Epithelial cell of prostate (primary cell): ENCODE results near the gene SLC26A8.

ENCODE experiments used
- DNase-seq: peaks from one replicate; pipeline ENCODE4 v3.0.0-alpha.2; 2011; ENCODE audit warnings: low read depth, low spot score
- H3K27ac ChIP-seq: fragments of 450-650 bp; 2 replicates; pipeline ENCODE4 v1.5.1; 2017; ENCODE audit warnings: mild to moderate bottlenecking

The SLC26A8 gene, protein sequence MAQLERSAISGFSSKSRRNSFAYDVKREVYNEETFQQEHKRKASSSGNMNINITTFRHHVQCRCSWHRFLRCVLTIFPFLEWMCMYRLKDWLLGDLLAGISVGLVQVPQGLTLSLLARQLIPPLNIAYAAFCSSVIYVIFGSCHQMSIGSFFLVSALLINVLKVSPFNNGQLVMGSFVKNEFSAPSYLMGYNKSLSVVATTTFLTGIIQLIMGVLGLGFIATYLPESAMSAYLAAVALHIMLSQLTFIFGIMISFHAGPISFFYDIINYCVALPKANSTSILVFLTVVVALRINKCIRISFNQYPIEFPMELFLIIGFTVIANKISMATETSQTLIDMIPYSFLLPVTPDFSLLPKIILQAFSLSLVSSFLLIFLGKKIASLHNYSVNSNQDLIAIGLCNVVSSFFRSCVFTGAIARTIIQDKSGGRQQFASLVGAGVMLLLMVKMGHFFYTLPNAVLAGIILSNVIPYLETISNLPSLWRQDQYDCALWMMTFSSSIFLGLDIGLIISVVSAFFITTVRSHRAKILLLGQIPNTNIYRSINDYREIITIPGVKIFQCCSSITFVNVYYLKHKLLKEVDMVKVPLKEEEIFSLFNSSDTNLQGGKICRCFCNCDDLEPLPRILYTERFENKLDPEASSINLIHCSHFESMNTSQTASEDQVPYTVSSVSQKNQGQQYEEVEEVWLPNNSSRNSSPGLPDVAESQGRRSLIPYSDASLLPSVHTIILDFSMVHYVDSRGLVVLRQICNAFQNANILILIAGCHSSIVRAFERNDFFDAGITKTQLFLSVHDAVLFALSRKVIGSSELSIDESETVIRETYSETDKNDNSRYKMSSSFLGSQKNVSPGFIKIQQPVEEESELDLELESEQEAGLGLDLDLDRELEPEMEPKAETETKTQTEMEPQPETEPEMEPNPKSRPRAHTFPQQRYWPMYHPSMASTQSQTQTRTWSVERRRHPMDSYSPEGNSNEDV

DNA sequence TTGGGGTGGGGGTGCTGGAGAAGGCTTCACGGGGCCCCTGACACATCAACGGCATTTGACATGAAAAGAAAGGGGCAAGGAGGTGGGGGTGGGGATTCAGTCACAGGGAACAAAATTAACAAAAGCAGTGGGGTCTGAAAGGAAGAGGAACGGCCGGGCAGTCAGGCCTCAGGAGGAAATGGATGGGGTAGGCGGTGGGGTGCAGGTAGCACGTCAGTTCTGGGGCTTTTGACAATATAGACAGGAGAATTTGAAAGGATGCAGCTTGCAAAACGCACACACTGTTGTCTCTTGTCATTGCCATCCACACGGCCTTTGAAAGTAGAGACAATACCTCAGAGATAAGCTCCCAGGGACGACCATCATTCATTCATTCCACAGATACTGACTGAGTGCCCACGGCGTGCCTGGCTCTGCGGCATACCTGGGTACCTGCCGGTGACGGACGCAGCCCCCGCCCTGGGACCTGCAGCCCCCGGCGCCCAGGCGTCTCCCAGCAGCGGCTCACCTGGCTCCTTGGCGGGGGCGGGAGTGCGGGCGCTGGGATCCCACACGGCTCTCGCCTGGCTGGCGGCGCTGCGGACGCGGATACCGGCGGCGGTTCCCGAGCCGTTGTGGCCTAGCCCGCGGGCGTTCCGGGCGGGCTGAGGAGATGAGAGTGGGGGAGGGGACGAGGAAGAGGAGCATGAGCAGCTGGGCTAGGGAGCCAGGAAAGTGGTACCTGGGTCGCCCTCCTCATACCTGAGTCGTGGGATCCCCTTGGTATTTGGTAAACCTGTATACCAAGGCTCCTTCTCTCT is at the start of gene SLC26A8:
TSS of gene SLC26A8 (minus strand) at position 646 of the 800 bp plus-strand sequence. CDS start 4,934 bp downstream, outside the sequence.
- no peak for DNase-seq
- H3K27ac ChIP-seq = no peak within 1 kb of the TSS

DNA sequence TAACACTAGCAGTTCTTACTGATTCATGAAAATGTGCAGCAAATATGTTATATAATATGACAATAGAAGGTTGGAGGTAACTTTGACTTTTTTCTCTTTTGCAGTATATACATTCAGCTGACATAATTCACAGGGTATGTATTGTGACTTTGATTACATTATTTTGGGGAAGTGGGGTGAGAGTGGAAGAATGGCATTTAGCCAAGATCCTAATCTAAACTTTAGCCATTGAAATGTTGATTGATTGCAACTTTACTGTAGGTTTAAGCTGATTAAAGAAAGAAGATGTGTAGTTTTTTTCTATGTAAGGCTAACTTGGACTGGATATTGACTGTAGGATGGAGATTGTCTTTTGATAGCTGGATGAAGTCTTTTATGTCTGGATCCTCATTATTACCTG is 49.1 kb upstream of the SLC26A8 start:
- no peak overlapping the region for H3K27ac ChIP-seq
- DNase-seq = no peak

DNA sequence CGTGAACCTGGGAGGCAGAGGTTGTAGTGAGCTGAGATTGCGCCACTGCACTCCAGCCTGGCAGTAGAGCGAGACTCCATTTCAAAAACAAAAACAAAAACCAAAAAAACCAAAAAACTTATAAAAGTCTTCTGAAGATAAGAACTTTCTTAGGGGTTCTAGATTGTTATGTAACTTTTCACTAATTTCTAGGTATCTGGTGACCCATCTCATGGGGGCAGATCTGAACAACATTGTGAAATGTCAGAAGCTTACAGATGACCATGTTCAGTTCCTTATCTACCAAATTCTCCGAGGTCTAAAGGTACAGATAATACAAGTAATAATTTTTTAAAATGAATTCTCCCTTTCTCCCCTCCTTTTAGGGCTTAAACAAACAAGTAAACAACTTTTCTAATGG is 48.2 kb upstream of the SLC26A8 start:
- DNase-seq = no peak

DNA sequence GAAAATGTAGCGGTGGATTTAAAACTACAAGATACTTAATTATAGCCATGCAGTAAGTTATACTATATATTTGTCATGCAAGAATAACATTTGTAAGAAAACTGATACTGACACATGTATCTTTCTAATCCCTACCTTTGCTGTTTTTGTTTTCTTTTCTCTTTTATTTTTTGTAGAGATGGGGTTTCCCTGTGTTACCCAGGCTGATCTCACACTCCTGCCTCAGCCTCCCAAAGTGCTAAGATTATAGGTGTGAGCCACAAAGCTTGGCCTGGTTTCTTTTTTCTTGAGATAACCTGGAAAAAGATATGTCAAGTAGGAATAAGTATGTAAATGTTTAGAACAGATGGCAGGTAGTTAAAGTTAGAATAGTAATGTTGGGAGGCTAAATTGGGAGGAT is 47.3 kb upstream of the SLC26A8 start:
- no peak overlapping the region for H3K27ac ChIP-seq
- no peak for DNase-seq

More for the DNA sequence above, 48.2 kb upstream of the SLC26A8 start:
- no peak overlapping the region for H3K27ac ChIP-seq

DNA sequence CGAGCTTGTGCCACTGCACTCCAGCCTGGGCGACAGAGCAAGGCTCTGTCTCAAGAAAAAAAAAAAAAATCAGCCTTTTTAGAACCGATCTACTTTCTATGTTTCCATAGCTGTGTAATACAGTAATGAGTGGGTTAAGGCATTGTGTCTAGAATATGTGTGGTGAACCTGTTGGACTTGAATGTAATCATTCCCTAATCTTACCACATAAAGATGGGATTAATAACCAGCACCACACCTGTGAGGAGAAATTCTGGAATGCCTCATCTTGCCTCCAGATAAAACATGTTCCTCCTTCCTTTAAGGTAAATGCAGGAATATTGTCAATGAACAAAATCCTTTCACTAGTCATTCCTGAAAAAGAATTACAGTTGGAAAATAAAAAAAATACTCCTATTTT is 46.8 kb upstream of the SLC26A8 start:
- no peak for DNase-seq
- H3K27ac ChIP-seq = no peak overlapping the region

DNA sequence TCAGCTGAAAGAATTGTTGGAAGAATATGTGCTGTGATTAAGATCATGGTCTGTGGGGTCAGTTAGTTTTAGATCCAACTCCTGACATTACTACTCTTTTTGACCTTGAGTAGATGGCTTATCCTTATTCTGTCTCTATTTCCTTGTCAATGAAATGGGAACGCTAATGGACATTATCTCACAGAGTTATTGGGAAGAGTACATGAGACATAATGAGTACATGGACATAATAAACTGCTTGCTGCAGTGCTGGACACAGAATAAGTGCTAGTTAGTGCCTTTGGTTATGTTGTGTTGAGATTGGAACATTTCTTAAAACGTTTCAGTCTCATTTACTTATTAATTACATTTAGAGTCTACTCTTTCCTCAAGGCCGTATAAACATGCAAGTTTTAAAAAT is 45.8 kb upstream of the SLC26A8 start:
- DNase-seq = no peak
- no peak overlapping the region for H3K27ac ChIP-seq

DNA sequence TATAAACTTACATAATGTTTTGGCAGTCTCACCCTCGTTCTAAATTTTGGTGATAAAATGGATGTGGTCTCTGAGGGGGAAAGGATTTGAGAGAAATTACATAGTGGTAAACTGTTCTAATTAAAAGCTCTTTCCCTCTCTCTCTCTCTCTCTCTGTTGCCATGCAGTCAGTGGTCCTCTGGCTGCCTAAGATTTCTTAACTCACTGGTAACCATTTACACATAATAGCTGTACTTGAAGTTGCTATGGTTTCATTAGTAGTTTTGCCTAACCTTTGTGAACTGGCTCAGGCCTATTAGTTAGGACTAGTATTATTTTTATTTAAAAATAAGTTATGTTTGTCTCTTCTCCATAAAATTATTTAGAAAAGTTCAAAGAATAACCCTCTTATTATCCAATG is 45.1 kb upstream of the SLC26A8 start:
- DNase-seq = no peak
- H3K27ac ChIP-seq = no peak overlapping the region

DNA sequence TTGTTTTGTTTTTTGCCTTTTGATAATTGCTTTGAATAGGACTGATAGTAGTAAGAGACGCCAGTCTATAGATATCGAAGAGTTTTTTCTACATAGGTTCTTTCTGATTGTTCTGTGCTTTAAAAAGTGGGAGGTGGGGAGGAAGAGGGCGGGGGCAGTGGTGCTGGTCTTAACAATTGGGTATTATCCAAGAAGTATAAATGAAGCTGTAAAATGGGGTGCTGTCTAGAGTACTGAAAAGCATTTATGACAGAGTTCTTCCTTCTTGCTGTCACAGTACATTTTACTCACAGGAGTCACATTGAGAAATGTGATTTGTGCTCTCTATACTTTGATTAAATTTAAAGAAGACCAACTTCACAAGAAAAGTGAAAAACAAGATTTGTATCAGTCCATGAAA is 44.1 kb upstream of the SLC26A8 start:
- no peak for DNase-seq
- no peak overlapping the region for H3K27ac ChIP-seq

DNA sequence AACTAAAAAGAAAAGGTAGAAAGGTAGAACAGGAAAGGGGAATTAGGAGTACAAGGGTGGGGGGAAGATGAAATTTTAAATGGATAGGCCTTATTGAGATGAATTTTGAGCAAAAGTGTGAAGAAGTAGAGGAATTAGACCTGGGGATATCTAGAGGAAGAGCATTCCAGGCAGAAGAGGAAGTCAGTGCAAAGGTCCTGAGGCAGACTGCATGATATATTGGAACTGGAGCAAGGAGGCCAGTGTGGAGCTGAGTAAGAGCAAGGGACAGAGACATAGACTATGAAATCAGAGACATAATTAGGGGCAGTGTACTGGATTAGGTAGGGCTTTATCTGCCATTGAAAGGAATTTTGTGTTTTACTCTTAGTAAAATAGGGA is 43.6 kb upstream of the SLC26A8 start:
- no peak overlapping the region for H3K27ac ChIP-seq
- DNase-seq = no peak

DNA sequence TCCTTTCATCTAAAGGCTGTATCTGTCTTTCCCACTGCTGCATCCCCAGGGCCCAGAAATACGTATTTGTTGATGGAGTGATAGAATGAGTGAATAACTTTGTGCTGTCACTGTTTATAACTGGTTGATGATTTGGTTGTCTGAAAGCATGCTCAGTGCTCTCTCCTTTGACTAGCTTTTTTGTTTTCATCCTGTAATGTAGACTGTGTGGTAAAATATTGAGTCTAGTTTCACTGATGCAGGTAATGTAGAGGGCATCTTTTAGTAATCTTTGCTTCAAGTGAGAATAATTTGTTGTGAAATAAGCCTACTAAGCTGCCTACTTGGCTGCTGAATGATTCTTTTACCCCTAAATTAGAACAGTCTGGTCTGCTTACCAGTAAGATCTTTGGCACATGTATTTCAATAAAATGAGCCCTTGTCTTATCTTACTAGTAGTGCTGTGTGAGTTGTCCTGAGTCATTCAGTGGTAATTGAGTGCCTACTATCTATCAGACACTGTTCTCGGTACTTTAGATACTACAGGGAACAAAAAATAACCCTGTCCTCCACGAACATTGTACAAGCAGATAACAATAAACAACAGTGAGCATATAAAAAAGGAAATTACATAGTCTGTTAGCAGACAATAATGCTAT is 43.1 kb upstream of the SLC26A8 start:
- no peak overlapping the region for H3K27ac ChIP-seq
- DNase-seq = no peak

DNA sequence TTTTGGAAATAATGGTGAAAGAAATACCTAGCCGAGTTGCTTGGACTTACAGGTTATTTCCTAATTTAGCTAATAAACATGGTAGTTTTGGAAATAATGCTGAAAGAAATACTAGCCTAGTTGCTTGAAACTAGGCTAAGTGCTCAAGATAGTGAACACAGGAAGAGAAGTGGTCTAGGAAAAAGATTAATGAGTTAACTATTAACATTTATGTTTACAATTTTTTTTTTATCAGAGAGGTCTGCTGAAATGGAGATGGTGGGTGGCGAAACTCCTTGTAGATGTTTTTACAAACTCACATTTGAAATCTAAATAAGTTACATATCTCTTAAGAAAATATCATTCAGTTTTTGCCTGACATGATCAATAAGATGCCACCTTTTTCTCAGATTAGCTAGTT is 42.4 kb upstream of the SLC26A8 start:
- no peak for DNase-seq

DNA sequence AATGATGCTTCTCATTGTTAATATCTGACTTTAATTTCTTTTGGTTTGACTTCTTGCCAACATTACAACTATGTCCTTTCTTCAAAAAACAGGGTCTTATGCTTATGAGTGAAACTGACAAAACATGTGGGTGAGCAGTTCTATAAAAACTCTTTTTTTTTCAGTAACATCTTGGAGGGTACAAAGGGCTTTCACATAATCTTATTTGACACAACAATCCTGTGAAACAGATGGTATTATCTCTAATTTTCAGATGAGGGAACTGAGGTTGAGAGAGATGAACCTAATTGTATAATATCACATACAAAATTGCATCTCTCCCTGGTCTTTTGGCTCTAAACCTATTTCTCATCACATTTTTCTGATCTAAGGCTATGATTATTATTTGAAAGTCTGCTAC is 41.5 kb upstream of the SLC26A8 start:
- no peak overlapping the region for H3K27ac ChIP-seq
- DNase-seq = no peak

More for the DNA sequence above, 42.4 kb upstream of the SLC26A8 start:
- no peak overlapping the region for H3K27ac ChIP-seq

DNA sequence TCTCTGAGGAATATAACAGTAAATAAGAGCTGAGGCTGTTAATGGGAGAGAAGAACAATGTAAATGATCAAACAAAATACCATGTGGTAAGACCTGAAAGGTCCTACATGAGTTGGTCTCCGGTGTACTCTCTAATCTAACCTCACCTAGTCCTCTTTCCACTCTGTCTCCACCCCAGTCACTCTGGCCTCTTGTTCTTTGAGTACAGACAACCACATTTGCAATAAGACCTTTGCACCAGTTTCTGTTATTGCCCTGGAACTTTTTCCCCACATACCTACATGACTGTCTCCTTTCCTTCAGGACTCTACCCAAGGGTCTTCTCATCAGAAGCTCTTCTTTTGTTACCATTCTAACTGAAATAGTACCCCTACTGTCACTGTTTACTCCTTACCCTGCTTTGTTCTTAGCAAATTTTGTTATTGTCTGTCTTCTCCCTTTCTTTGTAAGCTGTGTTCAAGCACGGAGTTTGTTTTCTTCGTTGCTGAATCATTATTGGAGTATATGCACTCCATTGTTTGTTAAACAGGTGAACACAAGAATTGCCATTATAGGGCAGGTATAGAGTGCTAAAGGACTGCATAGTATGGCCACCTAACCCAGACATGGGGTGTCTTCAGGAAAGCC is 40.4 kb upstream of the SLC26A8 start:
- H3K27ac ChIP-seq = no peak overlapping the region
- no peak for DNase-seq

DNA sequence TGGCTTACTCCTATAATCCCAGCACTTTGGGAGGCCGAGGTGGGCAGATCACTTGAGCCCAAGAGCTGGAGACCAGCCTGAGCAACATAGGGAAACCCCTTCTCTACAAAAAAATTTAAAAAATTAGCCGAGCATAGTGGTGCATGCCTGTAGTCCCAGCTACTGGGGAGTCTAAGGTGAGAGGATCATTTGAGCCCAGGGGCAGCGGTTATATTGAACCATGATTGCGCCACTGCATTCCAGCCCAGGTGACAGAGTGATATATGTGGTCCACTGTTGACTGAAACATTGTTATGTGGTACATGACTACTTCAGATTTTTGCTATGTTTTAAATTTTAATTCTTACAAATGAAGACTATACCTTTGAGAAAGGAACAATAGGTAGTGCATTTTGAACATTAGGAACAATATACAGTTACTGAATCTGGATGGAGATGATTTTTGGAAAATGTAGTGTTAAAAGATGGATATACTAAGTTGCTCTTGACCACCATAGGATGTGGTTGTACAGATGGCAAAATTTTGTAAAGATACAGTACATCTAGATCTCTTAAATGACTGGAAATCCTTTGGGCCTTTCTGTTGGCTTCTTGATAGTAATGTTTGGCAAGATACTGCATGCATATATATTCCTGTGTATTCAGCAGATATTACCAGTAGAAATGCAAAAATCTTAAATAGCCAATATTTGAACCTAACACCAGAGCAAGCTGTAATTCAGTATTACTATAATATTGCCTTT is 39.0 kb upstream of the SLC26A8 start:
- no peak overlapping the region for H3K27ac ChIP-seq
- DNase-seq = no peak

DNA sequence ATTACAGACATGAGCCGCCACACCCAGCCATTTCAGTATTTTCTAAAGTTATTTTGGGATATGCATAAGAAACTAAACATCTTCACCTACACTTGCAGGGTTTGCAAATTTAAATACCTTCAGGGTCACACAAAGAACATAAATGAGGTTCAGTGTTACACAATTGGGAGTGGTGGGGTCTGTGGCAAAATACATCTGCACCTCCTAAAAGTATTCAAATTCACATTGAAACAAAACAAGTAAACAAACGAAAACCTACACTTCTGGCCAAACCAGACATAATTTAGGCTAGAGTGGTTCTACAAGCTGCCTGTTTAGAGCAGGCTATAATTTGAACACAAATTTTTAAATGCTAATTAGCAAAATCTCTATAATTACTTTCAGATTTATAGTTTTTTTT is 37.8 kb upstream of the SLC26A8 start:
- no peak overlapping the region for H3K27ac ChIP-seq
- no peak for DNase-seq

DNA sequence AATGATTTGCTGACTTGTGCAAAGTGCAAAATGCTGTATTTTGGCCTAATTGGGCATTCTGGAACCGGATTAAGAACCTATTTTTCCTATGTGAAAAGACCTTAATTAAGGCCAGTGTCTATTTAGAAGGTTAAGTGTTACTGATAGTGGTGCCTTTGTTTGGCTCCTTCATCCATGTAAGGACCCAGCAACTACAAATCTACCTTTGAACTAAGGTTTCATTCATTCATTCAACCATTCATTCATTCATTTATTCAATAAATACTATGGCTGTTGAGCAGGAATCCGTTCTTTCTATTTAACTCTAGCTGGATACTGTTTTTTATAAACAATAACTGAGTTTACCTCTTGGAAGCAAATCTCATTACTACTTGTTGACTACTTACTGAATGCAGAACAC is 36.8 kb upstream of the SLC26A8 start:
- no peak for DNase-seq
- H3K27ac ChIP-seq = no peak overlapping the region

DNA sequence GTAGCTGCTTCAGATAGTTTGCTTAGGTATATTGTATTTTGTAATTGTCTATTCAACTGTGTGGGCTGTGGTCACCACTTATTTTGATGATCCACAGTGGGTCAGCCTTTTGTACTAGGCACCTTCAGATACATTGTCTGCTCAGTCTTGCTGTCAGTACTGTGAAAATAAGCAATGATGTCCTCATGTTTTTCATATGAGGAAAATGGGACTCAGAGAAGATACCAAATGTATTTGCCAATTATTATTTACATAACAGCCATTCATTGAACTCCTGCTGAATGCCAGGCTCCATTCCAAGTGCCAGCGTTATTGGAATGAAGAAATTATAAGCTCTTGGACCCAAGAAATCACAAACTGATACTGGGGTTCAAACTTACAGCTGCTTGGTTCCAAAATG is 31.7 kb upstream of the SLC26A8 start:
- DNase-seq = no peak
- H3K27ac ChIP-seq = no peak overlapping the region

DNA sequence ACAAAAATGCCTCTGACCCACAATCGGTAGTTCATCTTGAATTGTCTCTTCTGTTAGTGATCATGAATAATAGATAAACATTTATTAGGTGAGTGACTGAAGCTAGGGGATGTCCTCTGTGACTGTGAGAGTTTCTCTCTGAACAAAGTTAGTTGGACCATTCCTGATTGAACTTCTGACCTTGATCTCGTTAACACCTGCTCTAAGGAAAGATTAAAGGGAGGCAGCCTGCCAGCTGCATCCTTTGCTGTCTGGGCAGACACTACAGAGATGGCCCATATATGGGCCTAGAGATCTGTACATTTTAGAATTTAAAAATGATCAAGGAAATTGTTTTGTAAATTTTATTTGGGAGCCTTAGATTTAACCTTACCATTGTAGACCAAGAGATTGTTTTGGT is 30.5 kb upstream of the SLC26A8 start:
- H3K27ac ChIP-seq = no peak overlapping the region
- DNase-seq = no peak

DNA sequence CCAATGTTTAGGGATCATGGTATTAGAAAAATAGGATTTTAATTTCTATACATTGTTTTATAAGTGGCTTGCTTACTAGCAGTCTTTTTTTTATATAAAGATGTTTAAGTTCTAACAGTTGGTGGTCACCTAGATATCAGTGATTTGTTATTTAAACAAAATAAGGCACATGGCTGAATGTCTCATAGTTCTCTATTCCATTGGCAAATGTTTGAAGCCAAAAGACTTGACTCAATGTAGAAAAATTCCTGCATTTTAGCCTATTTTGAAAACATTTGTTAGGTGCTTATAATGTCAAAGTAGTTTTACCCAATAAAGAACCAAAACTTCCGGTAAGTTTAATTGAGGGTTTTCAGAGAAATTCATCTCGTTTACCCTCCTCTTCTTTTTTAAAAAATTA is 30.0 kb upstream of the SLC26A8 start:
- DNase-seq = no peak
- no peak overlapping the region for H3K27ac ChIP-seq
